Heart left ventricle (tissue), 16 donors: Measurements from ENCODE around the gene BRINP1. TPM values are rescaled to one million over a fixed set of nuclear protein-coding genes. Genes with fewer than 3 reads are reported as not detected.

ENCODE experiments used
- ATAC-seq, 4 donors: fragments of 200-7000 bp; cut with Tn5 transposase; one replicate each; pipeline ENCODE4 v1.9.1; 2020 to 2022; ENCODE audit warnings: moderate library complexity in 4 of 4, mild to moderate bottlenecking in 3 of 4, moderate number of reproducible peaks in 1 of 4
- DNase-seq, 5 donors: peaks; one replicate each; pipeline ENCODE4 v3.0.0-alpha.2; 2020
- H3K27ac ChIP-seq, 12 donors: fragments of 200-600 bp; sonication (generic) in 4 of 12; one replicate each; pipeline versions ENCODE4 v1.5.0 to v1.8.0; 2016 to 2022; ENCODE audit warnings: mild to moderate bottlenecking in 2 of 12
- H3K27me3 ChIP-seq, 9 donors: fragments of 200-600 bp; sonication (generic) in 2 of 9; one replicate each; pipeline versions ENCODE4 v1.5.1 to v1.8.0; 2016 to 2022; ENCODE audit warnings: mild to moderate bottlenecking in 3 of 9
- H3K36me3 ChIP-seq, 9 donors: fragments of 200-600 bp; sonication (generic) in 2 of 9; one replicate each; pipeline versions ENCODE4 v1.5.0 to v1.8.0; 2018 to 2022; ENCODE audit warnings: mild to moderate bottlenecking in 2 of 9
- H3K4me1 ChIP-seq, 12 donors: fragments of 200-600 bp; sonication (generic) in 4 of 12; one replicate each; pipeline versions ENCODE4 v1.5.0 to v1.8.0; 2016 to 2022; ENCODE audit warnings: mild to moderate bottlenecking in 3 of 12
- H3K4me3 ChIP-seq, 12 donors: fragments of 200-600 bp; sonication (generic) in 4 of 12; one replicate each; pipeline versions ENCODE4 v1.5.0 to v1.8.0; 2017 to 2022; ENCODE audit warnings: mild to moderate bottlenecking in 9 of 12, moderate library complexity in 4 of 12
- H3K9me3 ChIP-seq, 12 donors: fragments of 200-600 bp; sonication (generic) in 4 of 12; one replicate each; pipeline versions ENCODE4 v1.5.0 to v1.8.0; 2016 to 2022; ENCODE audit warnings: mild to moderate bottlenecking in 1 of 12
- POLR2A ChIP-seq, 2 donors: fragments of 450-650 bp; IDR thresholded peaks; one replicate each; pipeline ENCODE4 v1.6.1; 2017; ENCODE audit warnings: antibody characterized with exemption in 2 of 2, mild to moderate bottlenecking in 2 of 2, moderate library complexity in 2 of 2
- WGBS, 4 donors: extraction: QIAGEN DNeasy Blood & Tissue Kit in 2 of 4; methylation state at CpG; one replicate each; pipeline versions ENCODE4 v1.1.5 to v1.1.7; 2013 to 2018; 5-methylcytosine and 5-hydroxymethylcytosine counted together
- intact Hi-C, 10 donors: fragments of 100-400 bp; cut with DNase I; formaldehyde crosslinking; loops; one replicate each; pipeline versions ENCODE4 v1.11.1 to v1.14.2; 2022
- polyA plus RNA-seq, 2 donors: library from polyadenylated mRNA; stranded (reverse); fragments of 200-250 nt; gene quantifications; one replicate each; pipeline ENCODE4 v1.2.3, GENCODE V29; 2013
- total RNA-seq, 9 donors: library from RNA; depleted of rRNA in 2 of 9; stranded (reverse); fragments of >200 nt in 2 of 9; fragmentation: NEBNext Ultra II Directional in 3 of 9; extraction: Animal tissue kit (Norgen Biotek cat#: 25700) in 3 of 9; gene quantifications; one replicate each; pipeline versions ENCODE4 v1.1.0 to v1.2.4, GENCODE V29; 2016 to 2023
- TF ChIP-seq, protein P1 (sequence below), 12 donors: fragments of 200-600 bp; sonication (generic) in 4 of 12; IDR thresholded peaks; one replicate each; pipeline versions ENCODE4 v1.5.0 to v1.8.0; 2018 to 2022; ENCODE audit warnings: antibody characterized with exemption in 12 of 12, mild to moderate bottlenecking in 5 of 12
- donor health status: ischemic (EF 13 %, LVEDD 7.1; RV severe dilation, severe dysfunction).
- donor health status: healthy with polysubstance abuse.
- donor health status: DM: no; HTN: yes; CAD: no.
- donor health status: DM: no; HTN: no; CAD: no.
- donor health status: ischemic (EF 25% LVEDD 6.9; RV normal size, moderate dysfunction).
- donor health status: ischemic (EF 25% LVEDD 5.7; RV mildly dilated, moderate dysfunction).
- donor health status: healthy.
- donor health status: DM: yes; HTN: yes; CAD: no.
- donor health status: ischemic (EF 35%, LVEDD 5.7; RV mildly dilated, moderate dysfunction).
- donor health status: nonischemic (EF 11% LVEDD 7.7; RV severe dilation, severe dysfunction).
- donor health status: DM: yes; HTN: yes; CAD: no.
- donor health status: PGD.
- donor health status: ischemic (EF 29% LVEDD 5.4; RV normal size, mild dysfunction).
- donor health status: nonischemic (EF 23%, LVEDD 6.1; RV moderate dilation, normal function).

BRINP1 gene
- total and polyA plus RNA-seq, 11 donors = 0.04 to 7.1 (median 0.40) TPM; not detected in 1

DNA sequence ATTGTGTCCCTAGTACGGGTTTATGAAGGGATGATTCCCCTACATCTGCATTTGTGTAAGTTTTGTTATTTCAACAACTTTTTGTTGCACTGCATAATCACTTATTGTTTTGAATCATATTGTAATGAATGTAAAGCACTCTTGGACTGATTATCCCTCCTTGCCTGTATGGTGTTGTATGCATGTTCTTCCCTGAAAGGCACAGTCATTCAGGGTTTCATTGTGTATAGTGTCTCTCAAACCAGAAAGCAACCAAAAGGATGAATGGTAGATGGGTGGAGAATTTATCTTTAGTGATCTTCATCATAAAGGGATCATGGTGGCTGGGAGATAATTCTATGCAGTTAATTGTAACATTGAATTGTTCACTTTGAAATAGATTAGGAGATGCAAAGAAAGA, 247.3 kb downstream of the BRINP1 start:
- Histone ChIP-seq H3K4me1 (no peaks in the 10 kb centered on the region), H3K9me3 (no peaks in the 10 kb centered on the region), H3K36me3 (no peaks in the 10 kb centered on the region), H3K27me3 (no peaks in the 10 kb centered on the region), H3K27ac (no peak overlapping the region), H3K4me3 (no peak overlapping the region)
- intact Hi-C loops = no loop called here
- 86 to 91% (median 87%) methylated on average over 1 of the region's 1 CpG for WGBS, 4 donors
- ATAC-seq = no peak
- DNase-seq = no peak
- TF ChIP-seq POLR2A (IDR thresholded peaks at IDR 0.05) = no peak
- TF ChIP-seq, protein P1, sequence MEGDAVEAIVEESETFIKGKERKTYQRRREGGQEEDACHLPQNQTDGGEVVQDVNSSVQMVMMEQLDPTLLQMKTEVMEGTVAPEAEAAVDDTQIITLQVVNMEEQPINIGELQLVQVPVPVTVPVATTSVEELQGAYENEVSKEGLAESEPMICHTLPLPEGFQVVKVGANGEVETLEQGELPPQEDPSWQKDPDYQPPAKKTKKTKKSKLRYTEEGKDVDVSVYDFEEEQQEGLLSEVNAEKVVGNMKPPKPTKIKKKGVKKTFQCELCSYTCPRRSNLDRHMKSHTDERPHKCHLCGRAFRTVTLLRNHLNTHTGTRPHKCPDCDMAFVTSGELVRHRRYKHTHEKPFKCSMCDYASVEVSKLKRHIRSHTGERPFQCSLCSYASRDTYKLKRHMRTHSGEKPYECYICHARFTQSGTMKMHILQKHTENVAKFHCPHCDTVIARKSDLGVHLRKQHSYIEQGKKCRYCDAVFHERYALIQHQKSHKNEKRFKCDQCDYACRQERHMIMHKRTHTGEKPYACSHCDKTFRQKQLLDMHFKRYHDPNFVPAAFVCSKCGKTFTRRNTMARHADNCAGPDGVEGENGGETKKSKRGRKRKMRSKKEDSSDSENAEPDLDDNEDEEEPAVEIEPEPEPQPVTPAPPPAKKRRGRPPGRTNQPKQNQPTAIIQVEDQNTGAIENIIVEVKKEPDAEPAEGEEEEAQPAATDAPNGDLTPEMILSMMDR (IDR thresholded peaks at IDR 0.05) = no peak

DNA sequence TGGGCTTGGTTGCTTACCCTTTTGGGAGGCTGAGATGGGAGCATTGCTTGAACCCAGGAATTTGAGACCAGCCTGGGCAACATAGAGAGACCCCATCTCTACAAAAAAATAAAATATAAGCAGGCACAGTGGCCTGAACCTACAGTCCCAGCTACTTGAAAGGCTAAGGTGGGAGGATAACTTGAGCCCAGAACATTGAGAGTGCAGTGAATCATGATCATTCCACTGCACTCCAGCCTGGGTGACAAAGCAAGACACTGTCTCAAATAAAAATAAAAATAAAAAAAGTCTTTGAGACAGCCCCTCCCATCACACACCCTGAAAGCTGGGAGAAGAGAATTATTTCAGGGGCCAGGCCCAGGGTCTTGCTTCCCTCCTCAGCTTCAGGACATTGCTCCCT, 251.8 kb downstream of the BRINP1 start:
- Histone ChIP-seq H3K4me3 (no peak overlapping the region), H3K9me3 (no peaks in the 10 kb centered on the region), H3K4me1 (no peaks in the 10 kb centered on the region), H3K27ac (no peak overlapping the region), H3K36me3 (no peaks in the 10 kb centered on the region), H3K27me3 (no peaks in the 10 kb centered on the region)
- ATAC-seq (no peak), DNase-seq (no peak)
- no peak for TF ChIP-seq POLR2A (IDR thresholded peaks at IDR 0.05)
- TF ChIP-seq, protein P1 (IDR thresholded peaks at IDR 0.05) = no peak
- intact Hi-C loops = loop anchor here in 1 of 10 donors (10.0 kb wide), 1 partner anchor 63 kb away; no protein-coding TSS in a partner anchor
